Left colon (tissue), 2 donors: ENCODE measurements around the gene BOK. TPM values are rescaled to one million over a fixed set of nuclear protein-coding genes. Genes with fewer than 3 reads are reported as not detected.
"Not testable (repeated sequence)": the region's sequence is repeated elsewhere in the genome, so short reads cannot be mapped to it uniquely, and the experiment has no call there.

ENCODE experiments used
- ATAC-seq: fragments of 200-7000 bp; cut with Tn5 transposase; one replicate; pipeline ENCODE4 v1.9.1; 2020; ENCODE audit warnings: mild to moderate bottlenecking, moderate library complexity
- DNase-seq, 2 donors: peaks; one replicate each; pipeline ENCODE4 v3.0.0-alpha.2; 2020
- intact Hi-C, 2 donors: fragments of 100-400 bp; cut with DNase I in 1 of 2; cut with micrococcal nuclease in 1 of 2; formaldehyde crosslinking; loops; one replicate each; pipeline versions ENCODE4 v1.11.2 to v1.14.0; 2022; cut with DNase I, micrococcal nuclease
- long read RNA-seq: library from polyadenylated mRNA; unstranded; transcript quantifications from one replicate; pipeline ENCODE4 v2.0.0, GENCODE V29; 2021
- total RNA-seq, 2 donors: library from RNA; stranded (reverse); fragmentation: NEBNext Ultra II Directional; extraction: Animal tissue kit (Norgen Biotek cat#: 25700); gene quantifications; one replicate each; pipeline ENCODE4 v1.2.1, GENCODE V29; 2021
- donor health status: DM: no; HTN: no; CAD: no.
- donor health status: DM: yes; HTN: yes; CAD: no.

Gene BOK, protein sequence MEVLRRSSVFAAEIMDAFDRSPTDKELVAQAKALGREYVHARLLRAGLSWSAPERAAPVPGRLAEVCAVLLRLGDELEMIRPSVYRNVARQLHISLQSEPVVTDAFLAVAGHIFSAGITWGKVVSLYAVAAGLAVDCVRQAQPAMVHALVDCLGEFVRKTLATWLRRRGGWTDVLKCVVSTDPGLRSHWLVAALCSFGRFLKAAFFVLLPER
- total RNA-seq = 10 to 100 TPM; 10.3 to 14.2 TPM
- long read RNA-seq, transcript BOK-201 (5 exons, 2,657 nt) = major isoform, 9 of 32 reads
- long read RNA-seq, partial matches to known transcripts = 20 of 32 reads
- long read RNA-seq, other reads (novel, unspliced or antisense) = 3 of 32 reads

DNA sequence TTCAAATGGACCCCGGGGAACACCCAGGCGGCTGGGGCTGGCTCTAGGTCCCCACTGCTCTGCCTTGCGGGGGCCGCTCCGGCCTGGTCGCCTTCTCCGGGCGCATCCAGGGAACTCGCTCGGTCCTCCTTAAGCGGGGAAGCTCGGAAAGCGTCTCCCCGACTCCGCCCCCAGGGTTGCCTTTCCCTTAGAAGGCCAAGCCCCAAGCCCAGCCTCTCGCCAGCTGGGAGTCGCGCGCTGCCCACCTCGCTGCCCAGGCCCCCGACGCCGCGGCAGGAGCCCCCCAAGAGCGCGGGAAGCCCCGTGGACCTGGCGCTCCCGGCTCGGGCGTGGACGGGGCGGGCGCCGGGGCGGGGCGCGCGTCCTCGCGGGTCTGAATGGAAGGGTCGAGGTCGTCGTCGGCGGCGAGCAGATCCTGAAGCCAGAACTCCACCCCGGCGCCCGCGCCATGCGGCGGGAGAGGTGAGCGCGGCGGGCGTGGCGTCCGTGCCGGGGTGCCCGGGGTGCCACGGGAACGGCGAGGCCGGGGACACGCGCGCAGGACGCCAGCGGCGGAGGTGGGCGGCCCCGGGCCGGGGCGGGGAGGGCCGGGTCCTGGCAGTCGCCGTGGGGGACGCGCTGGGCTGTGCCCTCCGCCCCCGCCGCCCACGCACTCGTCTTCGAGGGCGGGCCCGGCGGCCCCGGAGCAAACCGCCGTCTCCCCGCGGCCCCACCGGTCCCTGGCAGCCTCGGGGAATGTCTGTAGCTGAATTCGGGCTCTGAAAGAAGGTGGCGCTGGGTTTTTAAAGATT, at the start of gene BOK:
Gene BOK (plus strand): TSS at position 214 of the 791 bp plus-strand sequence. CDS start 739 bp downstream, outside the sequence.
- DNase-seq (peak; percentile 74 to 80), ATAC-seq (peak; percentile 75)
- intact Hi-C loops = no loop called here

DNA sequence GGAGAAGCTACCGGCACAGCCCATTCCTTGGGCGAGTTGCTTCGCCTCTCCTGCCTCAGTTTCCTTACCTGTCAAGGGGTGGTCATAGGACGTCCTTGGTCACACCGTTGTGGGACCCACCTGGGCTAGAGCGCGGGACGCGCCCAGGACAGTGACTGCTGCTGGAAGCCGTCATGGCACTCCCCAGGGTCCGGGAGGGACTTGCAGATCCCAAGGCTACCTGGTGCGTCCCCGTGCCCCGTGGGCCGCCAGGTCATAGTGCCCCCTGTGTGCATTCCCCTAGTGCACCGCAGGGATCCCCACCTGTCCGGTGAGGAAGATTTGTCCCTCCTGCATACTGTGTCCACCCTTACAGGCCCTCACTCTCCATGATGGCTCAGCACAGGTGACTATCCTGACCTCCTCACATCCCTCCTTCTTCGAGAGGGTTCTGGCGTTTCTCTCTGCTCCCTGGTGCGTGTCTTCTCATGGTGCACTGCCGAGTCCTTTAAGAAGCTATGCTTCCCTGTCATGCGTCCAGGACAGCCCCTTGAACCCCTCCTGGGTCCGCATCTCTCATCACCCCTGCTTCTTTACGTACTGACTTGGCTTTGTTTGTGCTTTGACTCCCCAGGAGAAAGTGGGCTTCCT, 49.3 kb upstream of the BOK start:
- ATAC-seq (peak; percentile 4), DNase-seq (no peak)
- intact Hi-C loops = no loop called here

DNA sequence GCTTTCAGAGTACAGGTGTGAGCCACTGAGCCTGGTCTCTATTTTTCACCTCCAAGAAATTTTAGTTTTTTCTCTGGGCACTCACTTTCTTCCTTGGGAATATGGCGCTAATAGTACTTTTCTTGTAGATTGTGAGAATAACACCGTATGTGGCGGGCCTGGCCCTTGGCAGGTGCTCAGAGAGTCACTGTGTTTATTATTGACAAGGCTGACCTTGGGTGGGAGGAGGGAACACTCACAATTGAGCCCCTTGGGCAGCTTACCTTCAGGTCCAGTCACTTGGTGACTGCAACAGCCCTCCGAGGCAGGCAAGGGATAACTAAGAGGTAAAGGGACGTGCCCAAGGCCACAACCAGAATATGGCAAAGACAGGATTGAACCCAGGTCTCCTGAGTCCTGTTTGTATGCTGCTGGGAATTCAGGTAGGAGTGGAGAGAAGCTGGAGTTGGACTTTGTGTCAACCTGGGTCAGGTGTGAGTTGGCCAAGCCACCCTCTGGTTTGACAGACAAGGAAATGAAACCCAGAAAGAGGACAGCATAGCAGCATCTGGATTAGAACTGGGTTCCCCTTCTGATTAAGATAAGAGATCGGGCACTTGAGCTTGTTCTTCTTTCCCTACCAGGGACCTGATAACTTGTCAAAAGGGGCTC, 47.3 kb upstream of the BOK start:
- no peak for DNase-seq
- intact Hi-C loops = loop anchor here in 1 of 2 donors (10.0 kb wide), 1 partner anchor 94 kb away; no protein-coding TSS in a partner anchor
- ATAC-seq = no peak

DNA sequence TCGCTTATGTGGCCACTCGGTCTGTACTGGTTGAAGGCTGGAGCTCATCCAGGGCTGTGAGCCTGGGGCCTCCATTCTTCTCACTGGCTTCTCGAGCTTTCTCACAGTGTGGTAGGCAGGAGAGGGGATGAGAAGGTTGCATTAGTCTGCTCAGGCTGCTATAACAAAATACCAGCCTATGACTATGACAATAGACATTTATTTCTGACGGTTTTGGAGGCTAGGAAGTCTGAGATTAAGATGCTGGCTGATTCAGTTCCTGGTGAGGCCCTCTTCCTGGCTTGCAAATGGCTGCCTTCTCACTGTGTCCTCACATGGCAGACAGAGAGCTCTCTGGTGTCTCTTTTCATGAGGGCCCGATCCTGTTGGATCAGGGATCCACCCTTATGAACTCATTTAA, 44.0 kb upstream of the BOK start:
- ATAC-seq (no peak), DNase-seq (no peak)
- intact Hi-C loops = loop anchor here in 1 of 2 donors (10.0 kb wide), 1 partner anchor 90 kb away; no protein-coding TSS in a partner anchor

DNA sequence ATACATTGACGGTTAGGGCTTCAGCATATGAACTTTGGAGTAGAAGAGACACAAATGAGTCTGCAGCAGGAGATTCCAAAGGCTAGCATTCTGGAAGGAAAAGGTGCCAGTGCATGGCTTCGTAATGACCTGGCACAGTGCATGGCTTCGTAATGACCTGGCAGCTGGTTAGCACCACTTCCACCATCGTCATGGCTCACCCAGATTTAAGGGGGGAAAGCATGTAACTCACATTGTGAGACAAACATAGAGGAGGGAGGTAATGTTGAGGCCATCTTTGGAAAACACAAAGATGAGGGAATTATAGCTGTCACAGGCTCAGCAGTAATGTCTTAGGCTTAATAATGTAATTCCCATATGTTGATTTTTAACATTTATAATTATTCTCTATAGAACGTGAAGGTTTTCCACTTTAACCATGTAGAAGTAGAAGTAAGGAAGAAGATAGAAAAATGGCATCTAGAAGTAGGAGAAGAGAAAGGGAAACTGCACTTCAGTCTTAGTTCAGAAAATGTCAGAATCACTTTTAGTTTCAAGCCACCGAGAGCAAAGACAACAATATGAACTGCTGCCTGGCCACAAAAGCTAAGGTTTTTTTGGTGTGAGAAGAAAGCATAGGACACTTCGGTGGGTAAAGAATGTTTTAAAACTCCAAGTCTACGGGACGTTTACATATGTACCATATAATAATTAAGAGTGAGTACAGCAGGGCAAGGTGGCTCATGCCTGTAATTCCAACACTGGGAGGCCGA, 43.4 kb upstream of the BOK start:
- ATAC-seq (peak; percentile 34), DNase-seq (no peak)
- intact Hi-C loops = loop anchor here in 1 of 2 donors (10.0 kb wide), 1 partner anchor 90 kb away; no protein-coding TSS in a partner anchor

DNA sequence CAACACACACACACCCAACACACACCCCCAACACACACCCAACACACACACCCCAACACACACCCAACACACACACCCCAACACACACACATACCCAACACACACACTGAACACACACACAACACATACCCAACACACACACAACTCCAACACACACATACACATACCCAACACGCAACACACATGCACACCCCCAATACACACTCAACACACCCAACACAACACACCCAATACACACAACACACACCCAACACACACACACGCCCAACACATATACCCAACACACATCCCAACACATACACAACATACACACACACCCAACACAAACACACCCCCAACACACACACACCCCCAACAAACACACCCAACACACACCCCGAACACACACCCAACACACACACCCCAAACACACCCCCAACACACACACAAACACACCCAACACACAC, 42.0 kb upstream of the BOK start:
- ATAC-seq = no peak
- intact Hi-C loops = loop anchor here in 1 of 2 donors (10.0 kb wide), 1 partner anchor 88 kb away; no protein-coding TSS in a partner anchor
- no peak for DNase-seq

DNA sequence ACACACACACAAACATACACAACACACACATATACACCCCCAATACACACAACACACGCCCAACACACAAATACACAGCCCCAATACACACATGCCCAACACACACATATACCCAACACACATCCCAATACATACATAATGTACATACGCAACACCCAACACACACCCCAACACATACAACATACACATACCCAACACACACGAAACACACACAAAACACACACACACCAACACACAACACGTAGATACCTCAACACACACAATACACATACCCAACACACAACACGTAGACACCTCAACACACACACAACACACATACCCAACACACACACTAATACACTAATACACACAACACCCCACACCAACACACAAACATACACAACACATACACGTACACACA, 41.2 kb upstream of the BOK start:
- intact Hi-C loops = loop anchor here in 1 of 2 donors (10.0 kb wide), 1 partner anchor 88 kb away; no protein-coding TSS in a partner anchor
- DNase-seq = no peak
- ATAC-seq = no peak

DNA sequence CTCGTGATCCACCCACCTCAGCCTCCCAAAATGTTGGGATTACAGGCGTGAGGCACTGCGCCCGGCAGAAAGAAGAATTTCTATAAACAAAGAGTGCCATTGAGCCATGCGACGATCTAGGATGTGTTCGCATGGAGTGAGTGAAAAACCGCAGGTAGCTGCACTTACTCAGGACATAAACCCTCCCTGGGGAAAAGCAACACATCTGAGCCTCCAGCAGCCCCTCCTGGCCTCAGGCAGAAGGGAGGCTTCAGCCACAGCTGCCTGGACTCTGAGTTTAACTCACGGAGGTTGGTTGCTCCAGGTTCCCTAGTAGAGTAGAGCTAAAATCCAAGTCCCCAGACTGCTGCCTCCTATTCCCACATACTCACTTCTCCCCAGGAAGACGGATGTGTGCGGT, 38.9 kb upstream of the BOK start:
- DNase-seq (no peak), ATAC-seq (no peak)
- intact Hi-C loops = loop anchor here in 1 of 2 donors (10.0 kb wide), 1 partner anchor 85 kb away; no protein-coding TSS in a partner anchor

DNA sequence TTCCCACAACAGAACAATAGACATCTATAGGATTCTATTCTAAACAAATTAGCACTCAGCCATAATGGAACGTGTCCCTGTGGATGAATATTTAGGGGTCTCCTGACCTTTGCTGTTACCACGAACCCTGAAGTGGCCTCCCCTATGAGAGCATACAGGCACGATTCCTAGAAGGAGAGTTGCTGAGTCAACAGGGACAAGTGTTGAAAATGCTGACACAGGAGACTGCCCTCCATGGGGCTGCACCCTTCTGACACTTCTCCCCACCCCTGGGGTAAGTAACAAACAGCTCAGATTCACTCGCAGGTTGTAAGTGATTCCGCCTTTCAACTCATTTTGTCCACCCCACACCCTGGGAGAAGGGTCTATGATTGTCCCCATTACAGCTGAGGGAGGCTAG, 36.1 kb upstream of the BOK start:
- no peak for ATAC-seq
- intact Hi-C loops = no loop called here
- no peak for DNase-seq

DNA sequence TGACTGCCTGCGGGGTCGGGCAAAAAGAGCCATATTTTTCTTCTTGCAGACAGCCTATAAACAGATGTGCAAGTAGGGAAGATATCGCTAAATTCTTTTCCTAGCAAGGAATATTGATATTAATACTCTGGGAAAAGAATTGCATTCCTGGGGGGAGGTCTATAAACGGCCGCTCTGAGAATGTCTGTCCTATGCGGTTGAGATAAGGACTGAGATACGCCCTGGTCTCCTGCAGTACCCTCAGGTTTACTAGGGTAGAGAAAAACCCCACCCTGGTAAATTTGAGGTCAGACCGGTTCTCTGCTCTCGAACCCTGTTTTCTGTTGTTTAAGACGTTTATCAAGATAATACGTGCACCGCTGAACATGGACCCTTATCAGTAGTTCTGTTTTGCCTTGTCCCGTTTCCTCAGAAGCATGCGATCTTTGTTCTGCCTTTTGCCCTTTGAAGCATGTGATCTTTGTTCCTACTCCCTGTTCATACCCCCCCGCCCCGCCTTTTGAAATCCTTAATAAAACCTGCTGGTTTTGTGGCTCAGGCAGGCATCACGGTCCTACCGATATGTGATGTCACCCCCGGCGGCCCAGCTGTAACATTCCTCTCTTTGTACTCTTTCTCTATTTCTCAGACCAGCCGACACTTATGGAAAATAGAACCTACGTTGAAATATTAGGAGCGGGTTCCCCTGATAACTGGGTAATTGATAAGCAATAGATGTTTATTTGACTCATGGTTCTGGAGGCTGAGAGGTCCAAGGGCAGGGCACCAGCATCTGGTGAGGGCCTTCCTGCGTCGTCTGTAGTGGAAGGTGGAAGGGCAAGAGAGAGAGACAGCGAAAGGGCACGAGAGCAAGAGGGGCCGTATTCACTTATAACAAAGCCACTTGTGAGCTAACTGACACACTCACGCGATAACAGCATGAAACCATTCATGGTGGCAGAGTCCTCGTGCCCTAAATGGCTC, 32.4 kb upstream of the BOK start:
- ATAC-seq, DNase-seq, intact Hi-C loops: not testable (repeated sequence)

DNA sequence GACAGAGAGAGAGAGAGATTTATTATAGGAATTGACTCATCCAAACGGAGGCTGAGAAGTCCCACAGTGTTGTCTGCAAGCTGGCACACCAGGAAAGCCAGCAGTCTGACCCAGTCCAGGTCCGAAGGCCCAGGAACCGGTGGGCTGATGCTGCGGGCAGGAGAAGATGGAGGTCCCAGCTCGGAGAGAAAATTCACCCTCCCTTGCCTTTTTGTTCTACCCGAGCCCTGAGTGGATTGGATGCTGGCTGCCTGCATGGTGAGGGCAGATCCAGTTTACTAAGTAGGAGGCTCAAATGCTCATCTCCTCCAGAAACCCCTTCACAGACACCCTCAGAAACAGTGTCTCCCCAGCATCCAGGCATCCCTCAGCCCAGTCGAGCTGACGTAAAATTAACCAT, 28.0 kb upstream of the BOK start:
- DNase-seq = no peak
- no peak for ATAC-seq
- intact Hi-C loops = no loop called here

DNA sequence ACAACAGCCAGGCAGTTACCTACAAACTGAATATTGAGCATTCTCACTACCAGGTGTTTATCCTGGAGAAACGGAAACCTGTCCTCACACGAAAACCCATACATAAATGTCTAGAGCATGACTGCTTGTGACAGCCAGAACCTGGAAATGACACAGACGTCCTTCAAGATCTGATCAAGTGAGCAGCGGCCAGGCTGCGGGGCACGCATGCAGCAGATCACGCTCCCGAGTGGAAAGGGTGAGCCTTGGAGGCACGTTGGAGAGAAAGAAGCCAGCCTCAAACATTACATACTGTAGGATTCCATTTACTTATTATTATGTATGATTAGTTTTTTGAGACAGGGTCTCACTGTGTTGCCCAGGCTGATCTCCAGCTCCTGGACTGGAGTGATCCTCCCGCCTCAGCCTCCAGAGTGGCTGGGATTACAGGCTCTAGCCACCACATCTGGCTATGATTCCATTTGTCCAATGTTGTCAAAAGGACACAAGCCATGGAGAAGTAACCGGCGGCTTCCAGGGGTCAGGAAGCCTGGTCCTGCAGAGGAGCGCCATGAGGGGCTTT, 27.3 kb upstream of the BOK start:
- intact Hi-C loops = no loop called here
- no peak for DNase-seq
- ATAC-seq = no peak

DNA sequence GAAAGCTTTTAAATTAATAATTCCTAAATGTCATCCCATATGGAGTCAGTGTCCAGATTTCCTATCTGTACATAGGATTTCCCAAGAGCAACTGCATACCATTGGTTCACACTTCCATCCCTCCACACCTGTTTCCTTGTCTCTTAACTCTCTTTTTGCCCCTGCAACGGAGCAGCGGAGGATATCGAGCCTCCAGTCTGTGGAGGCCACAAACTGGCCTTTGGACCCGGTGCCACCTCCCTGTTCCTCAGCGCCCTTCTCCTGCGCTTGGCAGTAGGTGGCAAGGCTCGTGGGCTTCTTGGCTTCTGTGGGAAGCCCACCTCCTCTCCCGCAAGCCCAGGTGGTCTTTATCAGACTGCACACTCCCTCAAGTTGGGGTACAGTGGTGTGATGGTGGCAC, 26.4 kb upstream of the BOK start:
- ATAC-seq = no peak
- intact Hi-C loops = no loop called here
- no peak for DNase-seq

DNA sequence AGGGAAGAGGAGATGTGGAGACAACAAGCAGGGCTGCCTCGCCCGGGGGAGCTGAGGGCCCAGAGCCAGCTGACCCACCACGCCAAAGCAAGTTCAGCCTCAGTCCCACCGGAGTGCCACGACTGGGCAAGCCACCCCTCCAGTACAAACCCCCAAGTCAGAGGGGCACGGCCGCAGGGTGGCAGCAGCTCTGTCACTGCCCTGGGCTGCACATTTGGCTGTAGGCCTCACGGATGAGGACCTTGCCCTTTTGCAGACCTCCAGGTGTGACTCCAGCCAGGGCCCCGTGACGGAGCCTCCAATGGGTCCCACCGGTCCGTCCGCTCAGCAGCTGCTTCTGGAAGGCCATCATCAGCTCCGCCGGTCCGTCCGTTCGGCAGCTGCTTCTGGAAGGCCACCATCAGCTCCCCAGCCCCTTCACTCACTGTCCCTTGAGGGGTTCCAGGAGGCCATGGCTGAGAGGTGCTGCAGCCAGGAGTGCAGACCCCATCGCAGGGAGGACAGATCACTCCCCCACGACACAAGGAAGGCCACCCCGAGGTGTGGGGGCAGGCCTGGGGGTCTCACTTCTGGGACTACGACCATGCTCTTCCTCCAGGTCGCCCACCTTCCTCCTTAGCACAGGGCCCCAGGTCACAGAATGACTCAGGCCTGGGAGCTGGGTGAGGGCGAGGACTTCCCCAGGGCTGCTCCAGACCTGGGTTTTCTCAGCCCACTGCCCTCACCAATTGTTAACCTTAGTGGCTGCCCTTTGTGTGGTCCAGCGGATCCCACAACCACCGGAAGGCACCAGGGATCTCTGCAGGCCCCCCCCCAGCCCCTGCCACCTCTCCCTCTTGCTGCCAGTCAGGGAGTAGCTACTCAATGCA, 25.6 kb upstream of the BOK start:
- ATAC-seq = no peak
- intact Hi-C loops = no loop called here
- no peak for DNase-seq

DNA sequence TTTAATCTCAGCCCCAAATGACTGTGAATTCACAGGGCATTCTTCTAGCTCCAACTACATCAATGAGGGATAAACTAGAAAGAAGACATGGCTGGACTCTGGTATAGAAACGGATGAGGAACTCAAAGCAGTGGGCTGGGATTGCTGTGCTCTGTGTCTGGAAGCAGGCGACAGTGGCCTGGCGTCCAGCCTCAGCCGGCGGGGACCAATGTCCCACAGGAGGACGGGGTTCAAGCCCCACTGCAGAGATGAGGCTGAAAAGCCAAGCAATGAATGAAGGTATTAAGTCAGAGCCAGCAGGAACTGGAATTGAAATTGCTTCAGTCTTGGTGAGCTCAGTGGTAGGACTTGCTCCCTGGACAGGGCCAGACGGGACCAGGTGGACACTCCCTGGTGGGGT, 24.3 kb upstream of the BOK start:
- DNase-seq = no peak
- intact Hi-C loops = no loop called here

More for the DNA sequence above, 24.3 kb upstream of the BOK start:
- no peak for ATAC-seq
